PC-9 (cell line): ENCODE data around the gene HOXD10. TPM values are rescaled to one million over a fixed set of nuclear protein-coding genes. Genes with fewer than 3 reads are reported as not detected.
A peak's percentile ranks its signal among the peaks of the same experiment; 100 is the strongest.

ENCODE experiments used
- BruUV-seq: library from RNA; stranded (reverse); fragments of 400-500 nt; replicated peaks from 2 replicates; lab custom pipeline; 2021; lab: Mats Ljungman, UMichigan
- CTCF ChIA-PET: fragments of 300-600 bp; sonication (Branson Sonifier 250); formaldehyde crosslinking; loops from one replicate; lab custom pipeline; 2022; ENCODE audit warnings: antibody characterized with exemption; lab: Charles Lee
- POLR2A ChIA-PET: fragments of 300-600 bp; sonication (Branson Sonifier 250); formaldehyde crosslinking; loops from one replicate; lab custom pipeline; 2022; ENCODE audit warnings: antibody characterized with exemption; ENCODE audit not compliant: unreplicated experiment; lab: Charles Lee
- DNase-seq, 2 experiments: peaks; one replicate each; pipeline versions ENCODE4 v3.0.0 to v3.0.0-alpha.2; 2015 to 2022; ENCODE audit warnings: mixed read lengths in 1 of 2
- H2AFZ ChIP-seq: fragments of 200-600 bp; sonication (generic); 2 replicates; pipeline ENCODE4 v1.8.1; 2017; ENCODE audit warnings: antibody characterized with exemption
- H3F3A ChIP-seq: fragments of 200-600 bp; sonication (generic); 2 replicates; pipeline ENCODE4 v1.8.1; 2017; ENCODE audit warnings: antibody characterized with exemption, mild to moderate bottlenecking, low read depth; ENCODE audit not compliant: insufficient read depth
- H3K27ac ChIP-seq: fragments of 200-600 bp; sonication (generic); 2 replicates; pipeline ENCODE4 v1.6.1; 2016; ENCODE audit warnings: mixed run types
- H3K27me3 ChIP-seq: fragments of 200-600 bp; sonication (generic); 2 replicates; pipeline ENCODE4 v1.6.1; 2016; ENCODE audit warnings: low read depth, mixed run types; ENCODE audit not compliant: insufficient read depth
- H3K36me3 ChIP-seq: fragments of 200-600 bp; sonication (generic); 2 replicates; pipeline ENCODE4 v1.6.1; 2016; ENCODE audit warnings: low read depth, mixed run types
- H3K4me1 ChIP-seq: fragments of 200-600 bp; sonication (generic); replicated peaks from 2 replicates; pipeline ENCODE4 v1.6.1; 2016; ENCODE audit warnings: mixed run types; ENCODE audit not compliant: insufficient read depth
- H3K4me2 ChIP-seq: fragments of 200-600 bp; sonication (generic); 2 replicates; pipeline ENCODE4 v1.6.1; 2017; ENCODE audit warnings: mixed run types
- H3K4me3 ChIP-seq: fragments of 200-600 bp; sonication (generic); 2 replicates; pipeline ENCODE4 v1.6.1; 2016; ENCODE audit warnings: mixed run types
- H3K79me2 ChIP-seq: fragments of 200-600 bp; sonication (generic); 2 replicates; pipeline ENCODE4 v1.6.1; 2017; ENCODE audit warnings: low read depth, mixed run types
- H3K9me2 ChIP-seq: fragments of 200-600 bp; sonication (generic); 2 replicates; pipeline ENCODE4 v1.8.1; 2017; ENCODE audit warnings: mild to moderate bottlenecking; ENCODE audit not compliant: insufficient read depth
- H3K9me3 ChIP-seq: fragments of 200-600 bp; sonication (generic); 2 replicates; pipeline ENCODE4 v1.8.1; 2016; ENCODE audit warnings: low read depth; ENCODE audit not compliant: insufficient read depth
- H4K20me1 ChIP-seq: fragments of 200-600 bp; sonication (generic); 2 replicates; pipeline ENCODE4 v1.8.1; 2017; ENCODE audit not compliant: insufficient read depth
- EZH2 ChIP-seq: fragments of 200-600 bp; sonication (generic); IDR thresholded peaks from 2 replicates; pipeline ENCODE4 v1.8.0; 2017; ENCODE audit warnings: antibody characterized with exemption, low read depth
- intact Hi-C: fragments of 100-400 bp; cut with micrococcal nuclease; formaldehyde crosslinking; loops from one replicate; pipeline ENCODE4 v1.10.0; 2022; ENCODE audit not compliant: unreplicated experiment
- total RNA-seq: library from RNA; stranded (reverse); gene quantifications from 2 replicates; pipeline ENCODE4 v1.2.3, GENCODE V29; 2021
- TF ChIP-seq, protein P1 (sequence below): fragments of 200-600 bp; sonication (generic); conservative IDR thresholded peaks from 2 replicates; pipeline ENCODE4 v1.6.1; 2017; ENCODE audit warnings: mixed run types, antibody characterized with exemption, mild to moderate bottlenecking, moderate library complexity

HOXD10 gene
- total RNA-seq, 1 experiment from 2014 or later, result not detected

GRCh38 chr2:176095421-176095820 lies 21.2 kb upstream of the HOXD10 start:
- DNase-seq, result no peak
- H3K9me3 ChIP-seq, result no peaks in the 10 kb centered on the region
- no peak overlapping the region for H2AFZ ChIP-seq
- H3K36me3 ChIP-seq, result no peaks in the 10 kb centered on the region
- no peak overlapping the region for H3K4me2 ChIP-seq
- no peaks in the 10 kb centered on the region for H3K9me2 ChIP-seq
- ChIA-PET POLR2A (no interaction called here), CTCF (no interaction called here)
- intact Hi-C loops, result loop anchor here (5.0 to 10.0 kb wide), 2 partner anchors 1063 to 1631 kb away; no protein-coding TSS in a partner anchor
- H3K4me3 ChIP-seq, result no peak overlapping the region
- peaks cover 13% of the 10 kb centered on the region; the same call in 1 of the 2 replicates for H3K4me1 ChIP-seq
- no peak overlapping the region for H3K27ac ChIP-seq
- no peaks in the 10 kb centered on the region for H4K20me1 ChIP-seq
- peaks cover 53% of the 10 kb centered on the region for H3K27me3 ChIP-seq
- no peaks in the 10 kb centered on the region for H3K79me2 ChIP-seq
- no peak for TF ChIP-seq EZH2
- TF ChIP-seq, protein P1, sequence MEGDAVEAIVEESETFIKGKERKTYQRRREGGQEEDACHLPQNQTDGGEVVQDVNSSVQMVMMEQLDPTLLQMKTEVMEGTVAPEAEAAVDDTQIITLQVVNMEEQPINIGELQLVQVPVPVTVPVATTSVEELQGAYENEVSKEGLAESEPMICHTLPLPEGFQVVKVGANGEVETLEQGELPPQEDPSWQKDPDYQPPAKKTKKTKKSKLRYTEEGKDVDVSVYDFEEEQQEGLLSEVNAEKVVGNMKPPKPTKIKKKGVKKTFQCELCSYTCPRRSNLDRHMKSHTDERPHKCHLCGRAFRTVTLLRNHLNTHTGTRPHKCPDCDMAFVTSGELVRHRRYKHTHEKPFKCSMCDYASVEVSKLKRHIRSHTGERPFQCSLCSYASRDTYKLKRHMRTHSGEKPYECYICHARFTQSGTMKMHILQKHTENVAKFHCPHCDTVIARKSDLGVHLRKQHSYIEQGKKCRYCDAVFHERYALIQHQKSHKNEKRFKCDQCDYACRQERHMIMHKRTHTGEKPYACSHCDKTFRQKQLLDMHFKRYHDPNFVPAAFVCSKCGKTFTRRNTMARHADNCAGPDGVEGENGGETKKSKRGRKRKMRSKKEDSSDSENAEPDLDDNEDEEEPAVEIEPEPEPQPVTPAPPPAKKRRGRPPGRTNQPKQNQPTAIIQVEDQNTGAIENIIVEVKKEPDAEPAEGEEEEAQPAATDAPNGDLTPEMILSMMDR, result no peak
- no TSS peak for BruUV-seq
- H3F3A ChIP-seq, result no peaks in the 10 kb centered on the region

GRCh38 chr2:176096243-176096985 lies 20.2 kb upstream of the HOXD10 start:
- no peaks in the 10 kb centered on the region for H3K79me2 ChIP-seq
- no TSS peak for BruUV-seq
- H4K20me1 ChIP-seq, result no peaks in the 10 kb centered on the region
- H3F3A ChIP-seq, result no peaks in the 10 kb centered on the region
- no peaks in the 10 kb centered on the region for H3K9me2 ChIP-seq
- no peak for DNase-seq
- H3K36me3 ChIP-seq, result no peaks in the 10 kb centered on the region
- H3K4me2 ChIP-seq, result peak overlapping the region; percentile 90
- peak overlapping the region; percentile 65 for H3K4me3 ChIP-seq
- H3K27ac ChIP-seq, result no peak overlapping the region
- TF ChIP-seq, protein P1, result no peak
- no peak for TF ChIP-seq EZH2
- intact Hi-C loops, result loop anchor here (2.0 to 10.0 kb wide), 3 partner anchors 844 to 1632 kb away; no protein-coding TSS in a partner anchor
- H2AFZ ChIP-seq, result peak overlapping the region; percentile 91
- H3K27me3 ChIP-seq, result peaks cover 45% of the 10 kb centered on the region
- no peaks in the 10 kb centered on the region for H3K9me3 ChIP-seq
- ChIA-PET POLR2A (interaction anchor here (0.6 kb wide), 1 partner anchor 682 kb away, joined by 3 read pairs; no protein-coding TSS in a partner anchor), CTCF (interaction anchor here (0.6 to 2.3 kb wide), 6 partner anchors 14 to 845 kb away, joined by 3 to 22 read pairs (median 3); no protein-coding TSS in a partner anchor)
- H3K4me1 ChIP-seq, result peaks cover 13% of the 10 kb centered on the region; the same call in 1 of the 2 replicates

DNA sequence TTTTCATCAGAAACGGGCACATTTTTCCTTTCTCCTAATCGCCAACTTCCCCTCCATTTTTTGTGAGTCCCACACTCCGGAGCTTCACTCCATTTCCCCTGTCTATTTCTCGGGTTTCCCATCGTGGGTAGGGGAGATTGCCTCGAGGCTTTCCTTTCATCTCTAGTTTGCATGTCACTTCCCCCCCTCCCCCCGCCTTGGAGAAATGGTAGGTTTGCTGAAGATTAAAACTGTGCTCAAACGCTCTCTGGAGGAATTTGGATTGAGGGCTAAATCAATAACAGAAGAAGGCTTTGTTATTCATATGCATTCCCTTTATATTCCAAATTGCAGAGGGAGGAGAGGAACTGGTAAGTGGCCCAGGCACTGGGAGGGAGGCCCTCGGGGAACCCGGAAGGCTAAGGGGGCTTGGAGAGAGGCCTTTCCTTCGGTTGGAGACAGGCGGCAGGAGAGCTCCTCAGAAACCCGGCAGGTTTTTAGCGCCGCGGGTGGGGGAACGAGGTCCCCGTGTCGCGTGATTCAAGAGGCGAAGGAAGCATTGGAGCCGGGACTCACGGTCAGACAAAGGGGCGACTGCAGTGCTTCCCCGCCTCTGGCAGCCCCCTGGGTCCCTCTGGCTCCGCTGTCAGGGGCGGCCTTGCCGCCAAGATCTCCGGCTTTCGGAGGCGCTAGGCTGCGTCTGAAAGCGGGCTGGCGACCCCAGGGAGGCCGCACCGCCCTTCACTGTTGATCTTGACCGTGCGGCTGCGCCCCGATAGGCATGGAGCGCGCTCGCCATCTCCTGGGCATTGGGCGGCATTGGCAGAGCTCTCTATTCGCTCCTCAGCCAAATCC lies 19.4 kb upstream of the HOXD10 start:
- Histone ChIP-seq H3K36me3 (no peaks in the 10 kb centered on the region), H4K20me1 (no peaks in the 10 kb centered on the region), H2AFZ (peak overlapping the region; percentile 91), H3K9me3 (no peaks in the 10 kb centered on the region), H3K79me2 (no peaks in the 10 kb centered on the region), H3K27me3 (peaks cover 45% of the 10 kb centered on the region), H3F3A (no peaks in the 10 kb centered on the region), H3K9me2 (no peaks in the 10 kb centered on the region), H3K27ac (no peak overlapping the region), H3K4me2 (peak overlapping the region; percentile 90), H3K4me1 (peaks cover 13% of the 10 kb centered on the region; the same call in 1 of the 2 replicates), H3K4me3 (peak overlapping the region; percentile 65)
- ChIA-PET POLR2A (interaction anchor here (0.5 to 0.7 kb wide), 2 partner anchors 199 to 1653 kb away, joined by 3 to 5 read pairs; no protein-coding TSS in a partner anchor), CTCF (interaction anchor here (0.5 to 2.3 kb wide), 13 partner anchors 9 to 1397 kb away, joined by 3 to 22 read pairs (median 5); no protein-coding TSS in a partner anchor)
- BruUV-seq, result no TSS peak
- no peak for TF ChIP-seq EZH2
- TF ChIP-seq, protein P1, result peak; percentile 98
- intact Hi-C loops, result loop anchor here (1.0 to 10.0 kb wide), 8 partner anchors 95 to 1632 kb away; partner anchors contain the start of gene LNPK
- peak; percentile 63 to 79 for DNase-seq
